ENCODE data around the gene THPO. TPM values are rescaled to one million over a fixed set of nuclear protein-coding genes. Genes with fewer than 3 reads are reported as not detected.

Gene THPO
- total RNA-seq, 1 donor from 2014 or later, result 0.56 TPM

DNA sequence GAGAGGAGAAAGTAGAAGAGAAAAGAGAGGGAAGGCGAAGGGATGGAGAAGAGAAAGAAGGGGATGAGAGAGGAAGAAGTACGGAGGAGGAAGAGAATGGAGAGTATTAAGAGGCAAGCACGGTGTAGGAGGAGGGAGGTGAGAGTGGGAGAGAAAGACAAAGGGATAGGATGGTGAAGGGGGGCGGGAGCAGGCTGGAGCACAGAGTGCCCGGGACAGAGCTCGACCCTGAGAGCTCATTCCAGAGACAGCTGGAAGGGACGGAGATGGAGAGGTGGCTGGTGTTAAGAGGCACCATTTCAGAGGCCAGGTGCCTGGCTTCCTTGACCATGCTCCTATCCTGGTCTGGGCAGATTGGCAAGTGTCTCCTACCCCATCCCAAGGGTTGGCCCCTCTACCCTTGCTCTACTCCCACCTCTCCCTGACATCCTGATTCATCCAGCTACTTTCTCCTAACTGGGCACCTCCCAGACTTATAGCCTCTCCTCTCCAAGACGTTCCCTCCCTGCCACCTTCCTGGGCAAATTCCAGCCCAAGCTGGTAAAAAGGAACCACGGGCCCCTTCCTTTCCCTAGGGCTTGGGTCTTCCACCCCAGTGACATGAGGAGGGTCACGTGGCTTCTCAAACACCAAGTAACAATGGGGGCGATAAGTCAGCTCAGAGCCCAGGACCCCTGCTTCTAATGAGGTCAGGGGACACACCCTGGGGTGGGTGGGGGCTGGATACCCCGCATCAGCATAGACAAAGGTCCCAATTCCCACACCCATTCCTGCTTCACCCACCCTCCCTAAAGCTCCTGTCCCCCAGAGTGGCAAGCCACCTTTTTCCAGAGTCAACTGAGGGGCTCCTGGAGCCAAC, 17.7 kb downstream of the THPO start:
- H3K4me3 Mint-ChIP-seq, result peak overlapping the region; percentile 74
- peak overlapping the region; percentile 35 for H3K27ac Mint-ChIP-seq
- DNase-seq (ENCODE audit: low spot score in 2 of 2, unreplicated experiment in 2 of 2), result no peak
- no peaks in the 10 kb centered on the region for H3K9me3 Mint-ChIP-seq
- peaks cover 22% of the 10 kb centered on the region for H3K4me1 Mint-ChIP-seq
- TF ChIP-seq CTCF (IDR thresholded peaks at IDR 0.05; ENCODE audit: unreplicated experiment), result no peak
- peaks cover 7% of the 10 kb centered on the region for H3K36me3 Mint-ChIP-seq
- no peaks in the 10 kb centered on the region for H3K27me3 Mint-ChIP-seq (ENCODE audit: low read depth)

GRCh38 chr3:184359610-184360009, 18.4 kb downstream of the THPO start:
- H3K27ac Mint-ChIP-seq, result no peak overlapping the region
- no peak for DNase-seq (ENCODE audit: low spot score in 2 of 2, unreplicated experiment in 2 of 2)
- peaks cover 6% of the 10 kb centered on the region for H3K36me3 Mint-ChIP-seq
- no peak overlapping the region for H3K4me3 Mint-ChIP-seq
- TF ChIP-seq CTCF (IDR thresholded peaks at IDR 0.05; ENCODE audit: unreplicated experiment), result no peak
- H3K27me3 Mint-ChIP-seq (ENCODE audit: low read depth), result no peaks in the 10 kb centered on the region
- no peaks in the 10 kb centered on the region for H3K9me3 Mint-ChIP-seq
- H3K4me1 Mint-ChIP-seq, result peaks cover 16% of the 10 kb centered on the region

GRCh38 chr3:184358921-184359350, 19.1 kb downstream of the THPO start:
- Mint-ChIP-seq H3K9me3 (no peaks in the 10 kb centered on the region), H3K36me3 (peaks cover 6% of the 10 kb centered on the region), H3K4me1 (peaks cover 12% of the 10 kb centered on the region), H3K27ac (no peak overlapping the region), H3K4me3 (no peak overlapping the region), H3K27me3 (ENCODE audit: low read depth) (no peaks in the 10 kb centered on the region)
- no peak for TF ChIP-seq CTCF (IDR thresholded peaks at IDR 0.05; ENCODE audit: unreplicated experiment)
- no peak for DNase-seq (ENCODE audit: low spot score in 2 of 2, unreplicated experiment in 2 of 2)

GRCh38 chr3:184358124-184358767, 19.8 kb downstream of the THPO start:
- no peaks in the 10 kb centered on the region for H3K9me3 Mint-ChIP-seq
- DNase-seq (ENCODE audit: low spot score in 2 of 2, unreplicated experiment in 2 of 2), result no peak
- no peak overlapping the region for H3K27ac Mint-ChIP-seq
- no peak overlapping the region for H3K4me3 Mint-ChIP-seq
- H3K36me3 Mint-ChIP-seq, result peaks cover 6% of the 10 kb centered on the region
- no peak for TF ChIP-seq CTCF (IDR thresholded peaks at IDR 0.05; ENCODE audit: unreplicated experiment)
- H3K4me1 Mint-ChIP-seq, result peaks cover 12% of the 10 kb centered on the region
- no peaks in the 10 kb centered on the region for H3K27me3 Mint-ChIP-seq (ENCODE audit: low read depth)

DNA sequence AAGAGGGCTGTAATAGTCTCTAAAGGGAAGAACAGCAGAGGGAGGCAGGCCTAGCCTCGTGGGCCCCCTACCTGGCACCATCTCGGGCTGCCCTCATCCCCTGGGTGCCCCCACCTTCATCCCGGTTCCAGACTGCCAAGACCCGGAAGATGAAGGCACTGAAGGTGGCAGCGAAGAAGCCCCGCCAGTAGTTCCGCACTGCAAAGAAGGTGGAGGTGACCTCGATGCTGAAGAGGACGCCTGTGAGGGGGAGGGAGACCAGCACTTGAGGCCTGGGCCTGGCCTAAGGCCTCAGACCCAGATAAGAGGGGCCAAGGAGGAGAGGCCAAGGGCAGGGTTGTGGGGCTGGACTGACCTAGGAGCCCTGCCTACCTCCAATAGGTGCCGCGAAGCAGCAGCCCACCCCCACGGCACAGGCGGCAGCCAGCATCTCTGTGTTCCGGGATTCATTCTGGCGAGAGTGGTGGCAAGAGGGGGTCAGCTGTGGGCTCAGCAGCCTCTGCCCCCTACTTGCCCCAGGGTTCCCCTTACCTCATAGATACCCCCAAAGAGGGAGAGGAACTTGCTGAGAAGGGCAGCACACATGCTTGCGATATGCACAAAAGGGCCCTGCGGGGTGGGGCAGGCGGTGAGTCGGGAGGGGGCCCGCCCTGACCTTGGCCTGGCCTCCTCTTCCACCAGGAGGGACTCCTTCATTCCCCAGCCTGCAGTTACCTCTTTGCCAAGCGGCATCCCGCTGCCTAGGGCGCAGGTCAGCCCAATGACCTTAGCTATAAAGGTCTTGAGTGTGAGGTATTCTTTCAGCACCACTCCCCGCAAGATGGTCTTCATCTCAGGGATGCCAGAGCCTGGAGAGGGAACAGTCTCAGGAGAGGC, 20.5 kb downstream of the THPO start:
- no peak overlapping the region for H3K4me3 Mint-ChIP-seq
- no peaks in the 10 kb centered on the region for H3K9me3 Mint-ChIP-seq
- no peak for TF ChIP-seq CTCF (IDR thresholded peaks at IDR 0.05; ENCODE audit: unreplicated experiment)
- peaks cover 6% of the 10 kb centered on the region for H3K36me3 Mint-ChIP-seq
- DNase-seq (ENCODE audit: low spot score in 2 of 2, unreplicated experiment in 2 of 2), result no peak
- no peak overlapping the region for H3K27ac Mint-ChIP-seq
- H3K4me1 Mint-ChIP-seq, result peaks cover 12% of the 10 kb centered on the region
- H3K27me3 Mint-ChIP-seq (ENCODE audit: low read depth), result no peaks in the 10 kb centered on the region

Data from mesothelial cell of epicardium (in vitro differentiated cells).